ENCODE results near the gene ENPP1. TPM values are rescaled to one million over a fixed set of nuclear protein-coding genes. Genes with fewer than 3 reads are reported as not detected.
"Not testable (repeated sequence)": the region's sequence is repeated elsewhere in the genome, so short reads cannot be mapped to it uniquely, and the experiment has no call there.

Gene ENPP1
- total RNA-seq, 1 experiment from 2014 or later: 17.8 TPM

GRCh38 chr6:131858765-131859415, 51.1 kb downstream of the ENPP1 start:
- DNase-seq: no peak
- Histone ChIP-seq H3K27me3 (ENCODE audit: control insufficient read depth, insufficient read depth, low read length) (no peaks in the 10 kb centered on the region), H3K36me3 (replicated peaks; ENCODE audit: control insufficient read depth, insufficient read depth, low read length) (peaks cover 1% of the 10 kb centered on the region; the same call in 1 of the 2 replicates), H3K4me3 (ENCODE audit: insufficient read depth, low read depth, low read length) (no peak overlapping the region)

- H3K4me3 ChIP-seq (ENCODE audit: insufficient read depth, low read depth, low read length); H3K36me3 ChIP-seq (replicated peaks; ENCODE audit: control insufficient read depth, insufficient read depth, low read length); H3K27me3 ChIP-seq (ENCODE audit: control insufficient read depth, insufficient read depth, low read length); DNase-seq: not testable (repeated sequence)
Observed at GRCh38 chr6:131859658-131860057, 51.8 kb downstream of the ENPP1 start.

GRCh38 chr6:131861381-131861780, 53.6 kb downstream of the ENPP1 start:
- no peak for DNase-seq
- Histone ChIP-seq H3K36me3 (replicated peaks; ENCODE audit: control insufficient read depth, insufficient read depth, low read length) (no peaks in the 10 kb centered on the region; the same call in 1 of the 2 replicates), H3K4me3 (ENCODE audit: insufficient read depth, low read depth, low read length) (no peak overlapping the region), H3K27me3 (ENCODE audit: control insufficient read depth, insufficient read depth, low read length) (no peaks in the 10 kb centered on the region)

GRCh38 chr6:131862476-131862875, 54.7 kb downstream of the ENPP1 start:
- no peaks in the 10 kb centered on the region for H3K27me3 ChIP-seq (ENCODE audit: control insufficient read depth, insufficient read depth, low read length)
- no peak for DNase-seq
- H3K4me3 ChIP-seq (ENCODE audit: insufficient read depth, low read depth, low read length): no peak overlapping the region
- no peaks in the 10 kb centered on the region; the same call in 1 of the 2 replicates for H3K36me3 ChIP-seq (replicated peaks; ENCODE audit: control insufficient read depth, insufficient read depth, low read length)

- no peak for DNase-seq
- H3K4me3 ChIP-seq (ENCODE audit: insufficient read depth, low read depth, low read length): no peak overlapping the region
- H3K27me3 ChIP-seq (ENCODE audit: control insufficient read depth, insufficient read depth, low read length): no peaks in the 10 kb centered on the region
- no peaks in the 10 kb centered on the region; the same call in 1 of the 2 replicates for H3K36me3 ChIP-seq (replicated peaks; ENCODE audit: control insufficient read depth, insufficient read depth, low read length)
Observed at GRCh38 chr6:131867744-131868143, 59.9 kb downstream of the ENPP1 start.

- no peak for DNase-seq
- Histone ChIP-seq H3K36me3 (replicated peaks; ENCODE audit: control insufficient read depth, insufficient read depth, low read length) (no peaks in the 10 kb centered on the region), H3K4me3 (ENCODE audit: insufficient read depth, low read depth, low read length) (no peak overlapping the region), H3K27me3 (ENCODE audit: control insufficient read depth, insufficient read depth, low read length) (no peaks in the 10 kb centered on the region)
Observed at GRCh38 chr6:131868836-131869235, 61.0 kb downstream of the ENPP1 start.

- no peak for DNase-seq
- no peak overlapping the region for H3K4me3 ChIP-seq (ENCODE audit: insufficient read depth, low read depth, low read length)
- H3K36me3 ChIP-seq (replicated peaks; ENCODE audit: control insufficient read depth, insufficient read depth, low read length): peaks cover 7% of the 10 kb centered on the region
- H3K27me3 ChIP-seq (ENCODE audit: control insufficient read depth, insufficient read depth, low read length): no peaks in the 10 kb centered on the region
Observed at GRCh38 chr6:131875647-131876046, 67.8 kb downstream of the ENPP1 start.

GRCh38 chr6:131876545-131876944, 68.7 kb downstream of the ENPP1 start:
- no peak overlapping the region for H3K4me3 ChIP-seq (ENCODE audit: insufficient read depth, low read depth, low read length)
- peaks cover 8% of the 10 kb centered on the region for H3K36me3 ChIP-seq (replicated peaks; ENCODE audit: control insufficient read depth, insufficient read depth, low read length)
- DNase-seq: no peak

GRCh38 chr6:131877999-131878789, 70.4 kb downstream of the ENPP1 start:
- no peaks in the 10 kb centered on the region for H3K27me3 ChIP-seq (ENCODE audit: control insufficient read depth, insufficient read depth, low read length)
- no peak overlapping the region for H3K4me3 ChIP-seq (ENCODE audit: insufficient read depth, low read depth, low read length)
- peaks cover 8% of the 10 kb centered on the region for H3K36me3 ChIP-seq (replicated peaks; ENCODE audit: control insufficient read depth, insufficient read depth, low read length)
- no peak for DNase-seq

More at GRCh38 chr6:131876545-131876944, 68.7 kb downstream of the ENPP1 start:
- H3K27me3 ChIP-seq (ENCODE audit: control insufficient read depth, insufficient read depth, low read length): no peaks in the 10 kb centered on the region

GRCh38 chr6:131883016-131883415, 75.2 kb downstream of the ENPP1 start:
- no peak for DNase-seq
- Histone ChIP-seq H3K27me3 (ENCODE audit: control insufficient read depth, insufficient read depth, low read length) (no peaks in the 10 kb centered on the region), H3K4me3 (ENCODE audit: insufficient read depth, low read depth, low read length) (no peak overlapping the region), H3K36me3 (replicated peaks; ENCODE audit: control insufficient read depth, insufficient read depth, low read length) (peaks cover 8% of the 10 kb centered on the region)

GRCh38 chr6:131885237-131885636, 77.4 kb downstream of the ENPP1 start:
- Histone ChIP-seq H3K27me3 (ENCODE audit: control insufficient read depth, insufficient read depth, low read length) (no peaks in the 10 kb centered on the region), H3K4me3 (ENCODE audit: insufficient read depth, low read depth, low read length) (no peak overlapping the region), H3K36me3 (replicated peaks; ENCODE audit: control insufficient read depth, insufficient read depth, low read length) (peaks cover 7% of the 10 kb centered on the region)
- no peak for DNase-seq

- H3K36me3 ChIP-seq (replicated peaks; ENCODE audit: control insufficient read depth, insufficient read depth, low read length): peaks cover 9% of the 10 kb centered on the region
- H3K27me3 ChIP-seq (ENCODE audit: control insufficient read depth, insufficient read depth, low read length): no peaks in the 10 kb centered on the region
- no peak for DNase-seq
- no peak overlapping the region for H3K4me3 ChIP-seq (ENCODE audit: insufficient read depth, low read depth, low read length)
Observed at GRCh38 chr6:131886517-131886916, 78.7 kb downstream of the ENPP1 start.

GRCh38 chr6:131890091-131890490, 82.3 kb downstream of the ENPP1 start:
- Histone ChIP-seq H3K36me3 (replicated peaks; ENCODE audit: control insufficient read depth, insufficient read depth, low read length) (peaks cover 7% of the 10 kb centered on the region), H3K27me3 (ENCODE audit: control insufficient read depth, insufficient read depth, low read length) (no peaks in the 10 kb centered on the region), H3K4me3 (ENCODE audit: insufficient read depth, low read depth, low read length) (no peak overlapping the region)
- no peak for DNase-seq

- no peak overlapping the region for H3K4me3 ChIP-seq (ENCODE audit: insufficient read depth, low read depth, low read length)
- H3K36me3 ChIP-seq (replicated peaks; ENCODE audit: control insufficient read depth, insufficient read depth, low read length): peaks cover 7% of the 10 kb centered on the region
- no peaks in the 10 kb centered on the region for H3K27me3 ChIP-seq (ENCODE audit: control insufficient read depth, insufficient read depth, low read length)
- DNase-seq: no peak
Observed at GRCh38 chr6:131893198-131893597, 85.4 kb downstream of the ENPP1 start.

Data from H7 (cell line).